Chondrocyte (in vitro differentiated cells): ENCODE data around the gene CCDC117. TPM values are rescaled to one million over a fixed set of nuclear protein-coding genes. Genes with fewer than 3 reads are reported as not detected.

Experiments used
- DNase-seq: peaks from one replicate; pipeline ENCODE4 v3.0.0; 2021; ENCODE audit warnings: mixed read lengths, low spot score
- H3K27ac Mint-ChIP-seq: one replicate; pipeline ENCODE4 v1.8.0; 2021; ENCODE audit warnings: mild to moderate bottlenecking, moderate library complexity, mixed read lengths; ENCODE audit not compliant: unreplicated experiment
- H3K27me3 Mint-ChIP-seq: 2 replicates; pipeline ENCODE4 v1.8.0; 2021; ENCODE audit warnings: low read depth, mixed read lengths
- H3K36me3 Mint-ChIP-seq: 2 replicates; pipeline ENCODE4 v1.8.0; 2021; ENCODE audit warnings: low read depth, mixed read lengths
- H3K4me1 Mint-ChIP-seq: 2 replicates; pipeline ENCODE4 v1.8.0; 2021; ENCODE audit warnings: low read depth, mild to moderate bottlenecking, mixed read lengths
- H3K4me3 Mint-ChIP-seq: one replicate; pipeline ENCODE4 v1.8.0; 2021; ENCODE audit warnings: mild to moderate bottlenecking, moderate library complexity, mixed read lengths; ENCODE audit not compliant: unreplicated experiment
- H3K9me3 Mint-ChIP-seq: 2 replicates; pipeline ENCODE4 v1.8.0; 2021; ENCODE audit warnings: low read depth, mixed read lengths
- CTCF ChIP-seq: fragments of 200-600 bp; sonication (generic); IDR thresholded peaks from 2 replicates; pipeline ENCODE4 v1.5.0; 2021; ENCODE audit warnings: antibody characterized with exemption, mild to moderate bottlenecking, moderate library complexity
- total RNA-seq: library from RNA; stranded (reverse); gene quantifications from 3 replicates; pipeline ENCODE4 v1.2.1, GENCODE V29; 2021

CCDC117 gene
- total RNA-seq, 1 donor from 2014 or later = 23.4 TPM

GRCh38 chr22:28791124-28791523 is 18.6 kb downstream of the CCDC117 start:
- H3K4me3 Mint-ChIP-seq = no peak overlapping the region

GRCh38 chr22:28791841-28792490 is 19.5 kb downstream of the CCDC117 start:
- no peak for TF ChIP-seq CTCF
- Mint-ChIP-seq H3K9me3 (no peaks in the 10 kb centered on the region), H3K36me3 (peaks cover 30% of the 10 kb centered on the region), H3K4me1 (peaks cover 23% of the 10 kb centered on the region), H3K27me3 (no peaks in the 10 kb centered on the region), H3K27ac (peak overlapping the region; percentile 63), H3K4me3 (no peak overlapping the region)
- DNase-seq = no peak

More at GRCh38 chr22:28791124-28791523, 18.6 kb downstream of the CCDC117 start:
- Mint-ChIP-seq H3K4me1 (peaks cover 15% of the 10 kb centered on the region), H3K36me3 (peaks cover 25% of the 10 kb centered on the region), H3K9me3 (no peaks in the 10 kb centered on the region), H3K27ac (no peak overlapping the region), H3K27me3 (no peaks in the 10 kb centered on the region)
- no peak for TF ChIP-seq CTCF
- no peak for DNase-seq

DNA sequence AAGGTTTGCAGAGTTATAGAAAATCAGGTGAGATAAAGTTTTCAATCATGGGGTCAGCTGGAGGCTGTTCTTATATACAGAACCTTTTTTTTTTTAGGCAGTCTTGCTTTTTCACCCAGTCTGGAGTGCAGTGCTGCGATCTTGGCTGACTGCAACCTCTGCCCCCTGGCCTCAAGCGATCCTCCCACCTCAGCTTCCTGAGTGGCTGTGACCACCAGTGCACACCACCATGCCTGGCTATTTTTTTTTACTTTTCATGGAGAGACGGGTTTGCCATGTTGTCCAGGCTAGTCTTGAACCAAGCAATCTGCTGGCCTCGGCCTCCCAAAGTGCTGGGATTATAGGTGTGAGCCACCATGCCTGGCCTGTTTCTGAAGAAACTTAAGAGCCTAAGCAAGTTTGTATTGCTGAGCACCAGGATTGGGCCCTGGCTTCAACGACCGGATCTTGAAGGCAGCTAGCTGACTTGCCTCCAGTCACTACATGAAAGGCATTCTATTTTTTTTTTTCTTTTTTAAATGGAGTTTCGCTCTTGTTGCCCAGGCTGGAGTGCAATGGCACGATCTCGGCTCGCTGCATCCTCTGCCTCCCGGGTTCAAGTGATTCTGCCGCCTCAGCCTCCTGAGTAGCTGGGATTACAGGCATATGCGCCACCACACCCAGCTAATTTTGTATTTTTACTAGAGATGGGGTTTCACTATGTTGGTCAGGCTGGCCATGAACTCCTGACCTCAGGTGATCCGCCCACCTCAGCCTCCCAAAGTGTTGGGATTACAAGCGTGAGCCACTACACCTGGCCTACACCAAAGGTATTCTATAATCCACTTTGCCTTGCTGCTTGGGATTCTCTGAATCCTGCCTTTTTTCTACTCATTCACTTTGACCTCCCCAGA is 20.2 kb downstream of the CCDC117 start:
- Mint-ChIP-seq H3K9me3 (no peaks in the 10 kb centered on the region), H3K27ac (peak overlapping the region; percentile 63), H3K4me1 (peaks cover 29% of the 10 kb centered on the region), H3K4me3 (no peak overlapping the region), H3K36me3 (peaks cover 33% of the 10 kb centered on the region), H3K27me3 (no peaks in the 10 kb centered on the region)
- TF ChIP-seq CTCF = no peak
- DNase-seq = no peak

- Mint-ChIP-seq H3K36me3 (peaks cover 41% of the 10 kb centered on the region), H3K4me1 (peaks cover 42% of the 10 kb centered on the region), H3K4me3 (no peak overlapping the region), H3K27me3 (no peaks in the 10 kb centered on the region), H3K27ac (peak overlapping the region; percentile 11), H3K9me3 (no peaks in the 10 kb centered on the region)
- DNase-seq = no peak
- TF ChIP-seq CTCF = no peak
Measured at GRCh38 chr22:28793976-28794584, 21.6 kb downstream of the CCDC117 start.

DNA sequence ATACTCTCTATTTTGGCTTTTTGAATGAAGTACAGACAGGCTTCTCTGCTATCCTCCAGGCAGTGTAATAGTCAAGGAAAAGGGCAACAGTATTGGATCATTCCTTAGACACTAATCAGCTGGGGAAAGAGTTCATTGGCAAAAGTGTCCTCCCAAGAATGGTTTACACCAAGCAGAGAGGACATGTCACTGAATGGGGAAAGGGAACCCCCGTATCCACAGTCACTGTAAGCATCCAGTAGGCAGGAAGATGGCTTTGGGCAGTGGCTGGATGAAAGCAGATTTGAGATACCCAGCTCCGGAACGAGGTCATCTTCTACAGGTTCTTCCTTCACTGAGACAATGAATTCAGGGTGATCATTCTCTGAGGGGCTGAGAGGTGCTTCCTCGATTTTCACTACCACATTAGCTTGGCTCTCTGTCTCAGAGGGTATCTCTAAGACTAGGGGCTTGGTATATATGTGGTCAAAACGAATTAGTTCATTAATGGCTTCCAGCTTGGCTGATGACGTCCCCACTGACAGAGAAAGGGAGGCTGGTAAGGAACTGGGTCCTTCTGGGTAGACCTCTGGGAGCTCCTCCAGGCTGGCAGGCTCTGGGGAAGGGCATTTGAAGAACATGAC is 22.7 kb downstream of the CCDC117 start:
- no peaks in the 10 kb centered on the region for H3K27me3 Mint-ChIP-seq
- peaks cover 47% of the 10 kb centered on the region for H3K36me3 Mint-ChIP-seq
- TF ChIP-seq CTCF = no peak
- H3K9me3 Mint-ChIP-seq = no peaks in the 10 kb centered on the region
- no peak overlapping the region for H3K4me3 Mint-ChIP-seq
- DNase-seq = no peak
- H3K27ac Mint-ChIP-seq = peak overlapping the region; percentile 51
- H3K4me1 Mint-ChIP-seq = peaks cover 44% of the 10 kb centered on the region
